Suprapubic skin (tissue), 4 donors: ENCODE data around the gene EGF. TPM values are rescaled to one million over a fixed set of nuclear protein-coding genes. Genes with fewer than 3 reads are reported as not detected.

Experiments
- DNase-seq, 2 donors: peaks; one replicate each; pipeline ENCODE4 v3.0.0-alpha.2; 2019; ENCODE audit warnings: low spot score in 2 of 2
- H3K27ac ChIP-seq: fragments of 200-600 bp; sonication (generic); one replicate; pipeline ENCODE4 v1.5.1; 2019
- H3K27me3 ChIP-seq: fragments of 200-600 bp; sonication (generic); one replicate; pipeline ENCODE4 v1.5.1; 2019
- H3K36me3 ChIP-seq: fragments of 200-600 bp; sonication (generic); one replicate; pipeline ENCODE4 v1.5.1; 2019
- H3K4me1 ChIP-seq: fragments of 200-600 bp; sonication (generic); one replicate; pipeline ENCODE4 v1.5.1; 2019
- H3K4me3 ChIP-seq: fragments of 200-600 bp; sonication (generic); one replicate; pipeline ENCODE4 v1.5.1; 2019; ENCODE audit warnings: mild to moderate bottlenecking
- H3K9me3 ChIP-seq: fragments of 200-600 bp; sonication (generic); one replicate; pipeline ENCODE4 v1.5.1; 2019
- CTCF ChIP-seq, 2 donors: fragments of 200-600 bp in 1 of 2; fragments of 450-650 bp in 1 of 2; sonication (generic) in 1 of 2; IDR thresholded peaks; one replicate each; pipeline ENCODE4 v1.5.1; 2016 to 2019; ENCODE audit warnings: antibody characterized with exemption in 2 of 2, mild to moderate bottlenecking in 1 of 2, moderate library complexity in 1 of 2
- EP300 ChIP-seq: sonication (generic); formaldehyde crosslinking; IDR thresholded peaks from one replicate; pipeline ENCODE4 v1.6.1; 2017; ENCODE audit warnings: antibody characterized with exemption
- POLR2A ChIP-seq, 2 donors: fragments of 450-650 bp; IDR thresholded peaks; one replicate each; pipeline ENCODE4 v1.6.1; 2017; ENCODE audit warnings: antibody characterized with exemption in 2 of 2, mild to moderate bottlenecking in 2 of 2, moderate library complexity in 2 of 2
- POLR2AphosphoS5 ChIP-seq, 3 donors: sonication (generic); formaldehyde crosslinking; IDR thresholded peaks; one replicate each; pipeline ENCODE4 v1.6.1; 2017; ENCODE audit warnings: antibody characterized with exemption in 3 of 3
- WGBS: methylation state at CpG from one replicate; pipeline ENCODE4 v1.1.5; 2018; 5-methylcytosine and 5-hydroxymethylcytosine counted together
- total RNA-seq, 4 donors: library from RNA; depleted of rRNA; stranded (reverse); fragments of >200 nt; gene quantifications; one replicate each; pipeline ENCODE4 v1.1.0, GENCODE V29; 2016

EGF gene
- total RNA-seq, 4 donors from 2014 or later, result 1.1 to 20.3 (median 2.9) TPM

- WGBS, result 91% methylated on average over 3 of the region's 3 CpGs
- no peak overlapping the region for H3K4me3 ChIP-seq
Measured at GRCh38 chr4:110019153-110019552, 106.5 kb downstream of the EGF start.

GRCh38 chr4:110020139-110020538, 107.5 kb downstream of the EGF start:
- H3K4me3 ChIP-seq, result no peak overlapping the region
- H3K27me3 ChIP-seq, result no peaks in the 10 kb centered on the region
- no peak for DNase-seq
- H3K27ac ChIP-seq, result no peak overlapping the region
- 36% methylated on average over 5 of the region's 5 CpGs for WGBS
- H3K4me1 ChIP-seq, result no peaks in the 10 kb centered on the region
- H3K9me3 ChIP-seq, result no peaks in the 10 kb centered on the region
- no peaks in the 10 kb centered on the region for H3K36me3 ChIP-seq
- TF ChIP-seq POLR2A (IDR thresholded peaks at IDR 0.05) (no peak), POLR2AphosphoS5 (IDR thresholded peaks at IDR 0.05) (no peak), CTCF (IDR thresholded peaks at IDR 0.05) (no peak), EP300 (no peak)

More at GRCh38 chr4:110019153-110019552, 106.5 kb downstream of the EGF start:
- H3K36me3 ChIP-seq, result no peaks in the 10 kb centered on the region
- H3K27me3 ChIP-seq, result no peaks in the 10 kb centered on the region
- no peaks in the 10 kb centered on the region for H3K4me1 ChIP-seq
- no peak for DNase-seq
- no peak for TF ChIP-seq EP300
- no peak for TF ChIP-seq POLR2AphosphoS5 (IDR thresholded peaks at IDR 0.05)
- no peak for TF ChIP-seq CTCF (IDR thresholded peaks at IDR 0.05)
- TF ChIP-seq POLR2A (IDR thresholded peaks at IDR 0.05), result no peak
- no peak overlapping the region for H3K27ac ChIP-seq
- H3K9me3 ChIP-seq, result no peaks in the 10 kb centered on the region

GRCh38 chr4:110020646-110021443, 108.2 kb downstream of the EGF start:
- DNase-seq, result no peak
- 50% methylated on average over 4 of the region's 4 CpGs for WGBS
- no peak overlapping the region for H3K4me3 ChIP-seq
- no peak for TF ChIP-seq EP300
- TF ChIP-seq POLR2AphosphoS5 (IDR thresholded peaks at IDR 0.05), result no peak
- no peaks in the 10 kb centered on the region for H3K27me3 ChIP-seq
- no peaks in the 10 kb centered on the region for H3K9me3 ChIP-seq
- no peaks in the 10 kb centered on the region for H3K4me1 ChIP-seq
- no peak overlapping the region for H3K27ac ChIP-seq
- H3K36me3 ChIP-seq, result no peaks in the 10 kb centered on the region

- DNase-seq, result no peak
- Histone ChIP-seq H3K9me3 (no peaks in the 10 kb centered on the region), H3K27ac (no peak overlapping the region), H3K27me3 (no peaks in the 10 kb centered on the region), H3K4me3 (no peak overlapping the region), H3K4me1 (no peaks in the 10 kb centered on the region), H3K36me3 (no peaks in the 10 kb centered on the region)
- 88% methylated on average over 4 of the region's 4 CpGs for WGBS
- TF ChIP-seq POLR2AphosphoS5 (IDR thresholded peaks at IDR 0.05), result no peak
- no peak for TF ChIP-seq POLR2A (IDR thresholded peaks at IDR 0.05)
- no peak for TF ChIP-seq CTCF (IDR thresholded peaks at IDR 0.05)
- TF ChIP-seq EP300, result no peak
Measured at GRCh38 chr4:110022457-110022856, 109.8 kb downstream of the EGF start.

GRCh38 chr4:110025056-110025455, 112.4 kb downstream of the EGF start:
- Histone ChIP-seq H3K4me3 (no peak overlapping the region), H3K27me3 (no peaks in the 10 kb centered on the region), H3K9me3 (no peaks in the 10 kb centered on the region), H3K4me1 (no peaks in the 10 kb centered on the region), H3K27ac (no peak overlapping the region), H3K36me3 (no peaks in the 10 kb centered on the region)
- no peak for DNase-seq
- WGBS, result 100% methylated on average over 1 of the region's 1 CpG
- TF ChIP-seq POLR2AphosphoS5 (IDR thresholded peaks at IDR 0.05) (no peak), CTCF (IDR thresholded peaks at IDR 0.05) (no peak), EP300 (no peak), POLR2A (IDR thresholded peaks at IDR 0.05) (no peak)
